DND-41 (cell line): Measurements from ENCODE around the gene HRH2.

ENCODE experiments used
- CTCF ChIP-seq: IDR thresholded peaks from 2 replicates; pipeline ENCODE4 v1.5.1; 2012; ENCODE audit warnings: borderline replicate concordance, low read length, moderate library complexity, mild to moderate bottlenecking; ENCODE audit not compliant: poor library complexity, severe bottlenecking; ENCODE audit errors: extremely low read depth
- EZH2 ChIP-seq: IDR thresholded peaks from 3 replicates; pipeline ENCODE4 v1.6.1; 2012; ENCODE audit warnings: borderline replicate concordance, low read depth, mild to moderate bottlenecking, moderate library complexity, low read length, inconsistent platforms; ENCODE audit not compliant: severe bottlenecking

- TF ChIP-seq EZH2 = no peak
- TF ChIP-seq CTCF = no peak
Observed at GRCh38 chr5:175657593-175658271, at the start of gene HRH2.
